ENCODE results near the gene GNG2.
A peak's percentile ranks its signal among the peaks of the same experiment; 100 is the strongest.
"Not testable (repeated sequence)": the region's sequence is repeated elsewhere in the genome, so short reads cannot be mapped to it uniquely, and the experiment has no call there.

Gene GNG2

DNA sequence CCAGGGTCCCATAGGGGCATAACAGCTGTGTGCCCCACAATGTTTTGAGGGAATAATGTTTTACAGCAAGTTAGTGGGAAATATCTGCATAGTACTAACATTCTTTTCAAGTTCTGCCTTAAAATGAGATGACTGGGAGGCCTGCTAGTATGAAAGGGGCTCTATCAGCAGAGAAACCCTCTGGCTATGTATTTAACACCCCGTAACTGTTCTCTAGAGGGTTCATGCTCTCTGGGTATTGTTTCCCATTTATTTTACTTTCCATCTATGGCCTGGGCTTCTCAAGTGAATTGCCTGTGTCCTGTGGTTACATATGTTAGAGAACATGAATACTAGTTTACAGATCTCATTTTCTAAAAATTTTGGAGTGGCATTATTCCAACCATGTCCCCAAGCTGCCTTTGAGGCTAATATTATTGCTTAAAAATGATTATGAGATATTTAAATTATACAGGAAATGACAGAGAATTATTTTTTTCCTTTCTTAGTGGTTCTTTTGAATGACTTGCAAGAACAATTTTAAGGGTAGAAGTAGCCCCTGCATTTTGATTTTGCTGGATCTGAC, 37.5 kb downstream of the GNG2 start:
- no peak for DNase-seq

DNA sequence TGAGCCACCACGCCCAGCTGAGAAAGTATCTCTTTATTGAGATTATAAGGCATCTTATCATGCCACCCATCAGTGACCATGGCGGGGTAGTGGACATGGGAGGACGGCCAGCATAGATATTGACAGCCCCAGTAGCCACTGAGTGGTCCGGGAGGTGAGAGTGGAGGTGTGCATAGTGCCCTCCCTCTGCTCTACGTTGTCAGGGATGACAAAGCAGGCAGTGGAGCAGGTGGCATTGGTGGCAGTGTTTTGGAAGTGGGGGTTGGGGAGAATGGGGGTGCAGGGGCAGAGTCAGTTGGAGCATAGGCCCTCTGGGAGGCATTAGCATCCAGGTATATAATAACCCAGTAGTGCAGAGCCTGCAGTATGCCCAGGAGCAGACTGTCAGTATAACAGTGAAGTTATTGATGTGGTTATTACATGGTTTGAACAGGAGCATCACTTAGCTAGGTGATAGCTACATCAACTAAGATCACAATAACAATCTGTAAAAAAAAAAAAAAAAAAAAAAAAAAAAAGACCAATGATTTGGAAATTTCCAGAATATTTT, 41.1 kb downstream of the GNG2 start:
- no peak for DNase-seq

DNA sequence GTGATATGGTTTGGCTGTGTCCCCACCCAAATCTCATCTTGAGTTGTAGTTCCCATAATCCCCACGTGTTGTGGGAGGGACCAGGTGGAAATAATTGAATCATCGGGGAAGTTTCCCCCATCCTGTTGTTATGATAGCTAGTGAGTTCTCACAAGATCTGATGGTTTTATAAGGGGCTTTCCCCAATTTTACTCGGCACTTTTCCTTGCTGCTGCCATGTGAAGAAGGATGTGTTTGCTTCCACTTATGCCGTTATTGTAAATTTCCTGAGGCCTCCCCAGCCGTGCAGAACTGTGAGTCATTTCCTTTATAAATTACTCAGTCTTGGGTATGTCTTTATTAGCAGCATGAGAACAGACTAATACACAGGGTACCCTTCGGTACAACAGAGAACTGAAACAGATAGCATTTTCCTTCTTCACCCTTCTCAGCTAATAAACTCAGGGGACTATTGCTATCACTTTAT, 45.3 kb downstream of the GNG2 start:
- DNase-seq, result not testable (repeated sequence)

DNA sequence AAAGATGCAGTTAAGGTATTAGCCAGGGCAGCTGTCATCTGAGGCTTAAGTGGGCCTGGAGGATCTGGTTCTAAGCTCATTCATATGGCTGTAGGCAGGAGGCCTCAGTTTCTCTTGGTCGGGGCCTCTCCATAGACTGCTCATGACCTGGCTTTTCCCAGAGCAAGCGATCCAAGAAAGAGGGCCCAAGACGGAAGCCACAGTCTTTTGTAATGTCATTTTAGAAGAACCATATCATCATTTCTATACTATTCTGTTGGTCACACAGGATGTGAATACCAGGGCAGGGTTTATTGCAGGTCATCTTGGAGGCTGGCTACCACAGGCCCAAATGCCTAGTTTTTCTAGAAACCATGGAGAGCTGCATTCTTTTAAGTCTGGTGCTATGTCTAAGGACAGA, 47.7 kb downstream of the GNG2 start:
- peak; percentile 1 for DNase-seq

DNA sequence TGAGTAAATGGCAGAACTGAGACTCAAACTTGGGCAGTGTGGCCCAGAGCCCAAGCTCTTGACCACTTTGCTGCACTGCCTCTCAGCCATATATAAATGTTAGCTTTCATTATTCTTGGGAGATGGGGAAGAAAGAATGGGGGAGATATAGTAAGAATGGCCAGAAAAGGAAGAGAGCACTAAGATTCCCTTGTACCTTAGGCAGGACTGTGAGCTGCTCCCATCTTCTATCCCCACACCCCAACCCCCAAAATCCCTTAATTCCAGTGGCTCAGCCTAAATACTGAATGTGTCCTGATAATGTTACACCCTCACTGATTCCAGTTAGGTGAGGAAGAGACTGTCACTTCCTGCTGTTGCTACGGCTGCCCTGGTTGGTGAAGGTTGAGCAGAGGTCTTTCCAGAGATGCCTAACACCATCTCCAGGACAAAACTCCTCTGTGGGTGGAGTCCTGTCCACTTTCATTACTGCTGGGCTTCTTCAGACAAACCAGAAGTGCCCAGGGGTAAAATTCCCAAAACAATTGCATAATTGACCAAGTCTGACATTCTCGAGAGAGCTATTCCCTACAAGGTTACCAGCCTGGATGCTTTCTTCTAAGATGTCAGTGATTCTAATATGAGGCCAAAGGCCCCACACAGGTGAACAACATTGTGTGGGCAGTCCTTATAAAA, 51.8 kb downstream of the GNG2 start:
- DNase-seq, result no peak

DNA sequence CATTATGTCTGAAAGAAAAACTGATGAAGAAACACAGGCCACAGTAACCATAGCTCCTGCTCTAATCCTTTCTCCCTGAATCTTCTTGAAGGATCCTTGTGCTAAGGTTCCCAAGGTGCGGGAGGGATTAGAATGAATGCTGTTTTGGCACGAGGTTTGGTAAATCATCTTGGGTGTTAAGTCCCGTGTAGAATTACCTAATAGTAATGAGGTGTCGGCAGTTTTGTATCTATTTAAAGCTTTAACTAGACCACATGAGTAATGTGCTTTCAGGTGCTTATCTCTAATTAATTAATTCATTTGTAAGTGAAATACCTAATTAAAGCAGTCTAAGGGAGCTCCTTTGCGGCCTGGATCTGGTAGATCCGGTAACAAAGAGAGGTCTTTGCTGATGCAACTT, 53.9 kb downstream of the GNG2 start:
- DNase-seq, result peak; percentile 49

DNA sequence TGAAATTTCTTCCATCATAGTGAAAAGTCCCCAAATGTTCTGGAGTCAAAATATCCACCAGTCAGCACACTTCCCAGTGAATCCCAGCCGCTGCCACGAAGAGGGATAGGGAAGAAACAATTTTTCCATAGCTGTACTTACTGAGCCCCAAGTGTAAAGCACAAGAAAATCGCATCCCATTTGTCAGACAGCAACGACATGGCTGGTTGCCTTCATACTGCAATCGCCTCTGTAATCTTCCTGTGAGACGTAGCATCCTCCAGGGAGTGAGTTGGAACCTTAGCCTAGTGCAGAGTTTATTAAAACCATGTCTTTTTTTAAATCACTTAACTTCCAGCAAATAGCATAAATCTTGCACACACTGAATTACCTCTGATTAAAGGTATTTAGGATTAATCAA, 56.8 kb downstream of the GNG2 start:
- DNase-seq, result no peak

DNA sequence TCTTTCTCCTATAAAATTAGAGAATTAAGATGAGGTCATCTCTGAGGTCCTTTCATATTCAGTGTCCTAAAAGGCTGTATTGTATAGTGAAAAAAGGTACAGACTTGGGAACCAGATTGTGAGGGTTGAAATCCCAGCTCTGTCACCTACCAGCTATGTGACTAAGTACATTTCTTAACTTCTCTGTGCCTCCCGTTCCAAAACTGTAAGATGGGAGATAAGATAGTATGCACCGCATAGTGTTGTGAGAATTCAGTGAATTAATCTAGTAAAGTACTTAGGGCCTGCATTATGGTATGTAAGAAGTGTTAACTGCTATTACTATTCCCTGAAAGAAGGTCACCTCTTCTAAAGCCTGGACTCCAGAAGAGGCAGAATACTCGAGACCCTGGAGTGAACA, 60.6 kb downstream of the GNG2 start:
- no peak for DNase-seq

DNA sequence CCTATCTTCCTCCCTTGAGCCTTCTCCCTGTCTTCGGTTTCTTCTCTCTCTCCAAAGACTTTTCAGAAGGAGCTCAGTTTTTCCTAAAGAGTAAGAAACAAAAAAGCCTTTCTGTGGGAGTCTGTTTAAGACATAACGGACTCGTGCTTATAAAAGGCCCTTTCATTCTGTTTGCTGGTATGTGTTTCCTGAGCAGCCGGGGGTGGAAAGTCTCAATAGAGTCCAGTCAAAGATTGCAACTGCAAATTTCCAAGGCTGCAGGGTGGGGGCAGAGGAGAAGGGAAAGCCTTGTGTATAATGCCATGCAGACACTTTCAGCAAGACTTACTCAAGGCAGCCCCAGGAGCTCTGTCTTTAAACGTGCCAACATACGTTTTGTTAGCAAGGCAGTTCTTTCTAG, 62.2 kb downstream of the GNG2 start:
- DNase-seq, result no peak

DNA sequence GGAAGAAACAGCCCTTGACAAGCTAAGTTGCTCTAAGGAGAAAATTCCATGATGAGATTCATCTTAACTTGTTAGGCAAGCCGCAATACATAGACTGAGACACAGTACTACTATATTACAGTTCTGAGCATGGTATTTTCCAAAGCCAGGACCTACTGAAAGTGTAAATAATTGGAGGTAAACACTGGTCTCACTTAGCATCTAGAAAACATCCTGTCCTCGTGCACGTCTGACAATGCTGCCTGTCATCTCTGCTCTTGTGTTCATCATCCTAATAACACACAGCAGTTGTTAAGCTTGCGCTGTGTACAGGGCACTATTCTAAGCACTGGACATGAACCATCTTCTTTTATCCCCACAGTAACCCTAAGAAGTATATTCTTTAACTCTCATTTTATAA, 64.2 kb downstream of the GNG2 start:
- DNase-seq, result no peak

DNA sequence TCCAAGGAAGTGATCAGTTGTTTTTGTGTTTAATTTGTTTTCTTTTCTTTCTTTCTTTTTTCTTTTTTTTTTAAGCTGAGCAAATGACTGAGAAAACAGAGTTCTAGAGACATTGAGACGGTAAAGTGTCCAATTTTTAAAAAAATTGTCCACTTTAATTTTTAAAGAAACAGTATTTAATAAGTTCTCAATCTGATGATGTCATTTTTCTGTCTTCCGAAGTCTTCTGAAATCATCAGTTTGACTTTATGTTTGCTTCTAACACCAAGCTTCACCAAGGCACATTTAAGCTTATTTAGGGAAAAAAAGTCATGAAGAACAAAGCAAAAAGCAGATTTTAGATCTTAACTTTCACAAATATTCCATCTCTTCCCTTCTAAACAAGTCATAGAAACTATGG, 65.6 kb downstream of the GNG2 start:
- DNase-seq, result no peak

DNA sequence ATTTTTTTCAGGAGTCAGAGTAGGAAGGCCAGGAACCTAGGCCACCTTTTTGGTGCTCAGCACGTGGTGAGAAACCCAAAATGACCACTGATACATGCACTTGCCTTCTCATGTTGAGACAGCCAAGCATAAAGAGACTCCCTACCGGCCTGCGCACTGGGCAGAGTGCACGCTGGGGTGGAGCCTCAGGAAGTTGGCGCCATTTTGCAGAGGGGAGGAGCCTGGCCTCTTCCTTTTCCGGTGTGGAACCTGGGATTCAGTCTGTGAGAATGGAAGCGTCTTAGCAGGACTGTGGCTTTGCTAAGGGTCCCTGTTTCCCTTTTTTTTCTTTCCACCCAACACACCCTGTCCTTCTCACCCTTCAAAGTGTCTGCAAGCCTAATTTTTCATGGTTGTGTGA, 66.0 kb downstream of the GNG2 start:
- no peak for DNase-seq

DNA sequence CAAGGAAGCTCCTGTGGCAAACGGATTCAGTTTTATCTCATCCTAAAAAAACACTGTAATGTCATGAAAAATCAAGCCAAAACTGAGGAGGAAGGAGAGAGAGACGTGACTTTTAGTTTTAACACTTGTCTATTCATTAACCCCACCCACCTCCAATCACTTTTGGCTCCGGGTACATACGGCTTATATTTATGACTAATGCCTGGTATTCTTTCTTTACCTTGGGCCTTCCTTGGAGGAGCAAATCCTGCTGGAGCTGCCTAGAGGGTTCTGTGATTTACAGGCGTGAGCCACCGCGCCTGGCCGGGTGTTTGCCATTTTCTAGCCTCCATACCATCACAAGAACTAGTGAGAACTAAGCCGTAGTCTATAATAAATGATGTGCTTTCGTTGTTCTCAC, 68.2 kb downstream of the GNG2 start:
- DNase-seq, result no peak

DNA sequence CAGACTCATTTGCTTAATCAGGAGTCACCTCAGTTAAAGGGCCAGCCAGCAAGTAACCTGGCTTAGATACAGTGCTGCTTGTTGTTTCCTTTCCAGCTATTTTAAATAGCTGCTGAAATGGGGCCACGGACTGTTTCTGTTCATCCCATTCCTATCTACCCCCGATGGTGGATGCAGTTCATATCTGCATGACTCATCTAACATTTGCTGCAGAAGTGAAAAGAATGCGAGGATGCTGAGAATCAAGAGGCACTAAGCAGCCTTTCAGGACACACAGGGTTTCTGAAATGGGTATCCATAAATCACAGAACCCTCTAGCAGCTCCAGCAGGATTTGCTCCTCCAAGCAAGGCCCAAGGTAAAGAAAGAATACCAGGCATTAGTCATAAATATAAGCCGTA, 68.8 kb downstream of the GNG2 start:
- no peak for DNase-seq

DNA sequence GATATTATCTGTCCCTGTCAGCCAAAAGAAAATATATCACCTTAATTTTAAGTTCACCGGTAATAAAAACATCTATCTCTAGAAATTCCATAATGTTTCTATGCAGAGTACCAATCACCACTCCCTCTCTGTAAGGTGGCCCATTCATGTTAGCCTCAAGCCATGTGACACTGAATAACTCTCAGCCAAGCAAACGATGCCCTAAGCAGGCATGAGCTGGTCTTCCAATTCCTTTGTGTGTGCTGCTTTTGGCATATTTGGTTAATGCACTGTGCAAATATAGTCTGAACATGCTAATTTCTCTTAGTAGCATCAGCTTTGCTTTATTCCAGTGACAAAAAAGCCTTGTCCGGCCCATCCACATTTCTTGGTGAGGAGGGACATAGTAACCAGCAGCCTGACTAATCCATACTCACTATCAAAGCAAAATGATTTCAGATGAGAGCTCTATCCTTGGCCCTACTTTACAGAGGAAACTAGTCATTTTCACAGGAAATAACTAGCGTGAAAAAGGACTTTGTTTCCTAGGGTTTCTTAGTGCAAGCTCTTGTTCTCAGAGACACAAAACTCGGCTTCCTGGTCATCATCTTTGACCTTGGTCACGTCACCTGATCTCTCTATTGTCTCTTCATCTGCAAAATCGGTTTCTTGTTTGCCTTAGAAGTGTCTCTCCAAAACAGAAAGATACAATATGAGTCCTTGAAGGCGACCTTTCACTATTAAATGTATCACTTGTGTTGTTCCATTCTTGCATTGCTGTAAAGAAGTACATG, 69.7 kb downstream of the GNG2 start:
- DNase-seq, result no peak

DNA sequence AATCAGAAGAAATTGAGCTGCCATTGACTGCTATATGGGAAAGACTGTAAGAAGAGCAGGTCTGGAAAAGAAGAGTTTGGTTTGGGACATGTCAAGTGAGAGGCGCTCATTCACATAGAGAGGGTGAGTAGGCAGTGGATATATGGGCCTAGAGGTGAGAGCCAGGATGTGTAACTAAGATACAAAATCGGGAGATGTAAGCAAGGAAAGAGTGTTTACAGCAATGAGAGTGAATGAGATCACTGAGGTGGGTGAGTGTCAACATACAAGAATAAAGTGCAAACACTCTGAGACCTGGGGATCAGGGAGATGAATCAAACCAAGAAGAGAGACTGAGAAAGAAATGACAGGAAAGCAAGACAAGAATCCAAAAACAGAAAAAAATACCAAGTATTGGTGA, 70.9 kb downstream of the GNG2 start:
- no peak for DNase-seq

DNA sequence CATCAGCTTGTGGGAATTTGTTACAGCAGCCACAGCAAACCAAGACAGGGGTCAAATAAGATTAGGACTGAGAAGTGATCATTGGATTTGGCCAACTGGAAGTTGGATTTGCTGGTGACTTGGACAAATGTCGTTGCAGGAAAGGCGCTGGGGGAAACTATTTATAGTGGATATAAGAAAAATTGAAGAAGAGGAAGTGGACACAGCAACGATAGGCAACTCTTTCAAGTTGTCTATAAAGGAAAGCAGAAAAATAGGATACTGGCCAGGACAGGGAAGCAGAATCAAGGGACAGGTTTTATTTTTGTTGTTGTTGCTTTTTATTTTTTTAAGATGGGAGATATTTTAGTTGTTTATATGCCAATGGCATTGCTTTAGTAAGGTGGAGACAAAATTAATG, 72.8 kb downstream of the GNG2 start:
- no peak for DNase-seq

DNA sequence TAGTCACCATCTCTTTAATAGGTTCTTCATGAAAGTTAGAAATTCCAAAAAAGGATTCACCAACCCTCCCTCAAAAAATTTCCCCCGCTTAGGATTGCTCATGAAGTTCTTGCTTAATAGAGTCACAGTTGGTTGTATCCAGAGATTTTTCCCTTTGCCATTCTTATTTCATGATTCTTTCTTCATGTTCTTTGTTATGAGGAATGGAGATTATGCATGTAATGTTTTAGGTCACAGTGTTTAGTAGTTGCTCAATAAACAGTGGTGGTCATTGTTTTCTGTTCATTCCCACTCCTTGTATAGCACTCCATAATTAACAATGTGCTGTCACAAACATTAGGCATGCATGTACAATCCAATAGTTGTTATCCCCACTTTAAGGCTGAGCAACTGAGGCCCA, 77.7 kb downstream of the GNG2 start:
- DNase-seq, result no peak

DNA sequence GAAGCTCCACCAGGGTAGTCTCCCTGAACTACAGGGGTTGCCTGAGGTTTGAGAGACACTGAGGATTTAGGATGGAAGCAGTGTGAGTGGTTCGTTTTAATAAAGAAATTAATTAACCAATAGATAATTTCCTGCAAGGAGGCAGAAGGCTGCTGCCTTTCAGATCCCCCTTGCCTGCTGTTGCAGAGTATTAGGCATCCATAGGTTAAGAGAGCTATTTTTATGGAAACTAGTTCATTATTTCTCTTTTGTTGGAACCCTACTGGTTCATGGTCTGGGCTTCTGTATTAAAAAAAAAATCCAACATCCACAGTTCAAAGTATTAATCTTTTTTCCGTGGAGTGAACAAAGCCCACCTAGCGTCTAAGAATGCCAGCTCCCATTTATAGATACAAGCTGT, 78.4 kb downstream of the GNG2 start:
- no peak for DNase-seq

DNA sequence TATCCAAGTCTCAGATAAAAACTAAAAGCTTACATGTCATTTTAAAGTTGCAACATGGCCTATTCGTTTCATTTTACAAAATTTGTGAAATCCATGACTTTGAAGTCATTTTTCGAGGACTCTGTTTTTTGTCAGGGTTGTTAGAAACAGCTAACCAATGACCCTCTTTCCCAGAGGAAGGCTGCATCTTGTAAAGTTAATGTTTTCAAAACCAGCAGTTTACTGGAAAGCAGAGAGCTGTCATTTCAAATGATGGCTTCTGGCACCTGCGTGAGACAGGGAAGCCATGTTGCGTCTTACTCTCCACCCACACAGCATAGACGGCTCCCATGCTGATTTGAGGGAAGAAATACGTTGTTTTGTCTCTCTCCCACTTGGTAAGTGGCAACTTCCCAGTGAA, 78.8 kb downstream of the GNG2 start:
- DNase-seq, result no peak

DNA sequence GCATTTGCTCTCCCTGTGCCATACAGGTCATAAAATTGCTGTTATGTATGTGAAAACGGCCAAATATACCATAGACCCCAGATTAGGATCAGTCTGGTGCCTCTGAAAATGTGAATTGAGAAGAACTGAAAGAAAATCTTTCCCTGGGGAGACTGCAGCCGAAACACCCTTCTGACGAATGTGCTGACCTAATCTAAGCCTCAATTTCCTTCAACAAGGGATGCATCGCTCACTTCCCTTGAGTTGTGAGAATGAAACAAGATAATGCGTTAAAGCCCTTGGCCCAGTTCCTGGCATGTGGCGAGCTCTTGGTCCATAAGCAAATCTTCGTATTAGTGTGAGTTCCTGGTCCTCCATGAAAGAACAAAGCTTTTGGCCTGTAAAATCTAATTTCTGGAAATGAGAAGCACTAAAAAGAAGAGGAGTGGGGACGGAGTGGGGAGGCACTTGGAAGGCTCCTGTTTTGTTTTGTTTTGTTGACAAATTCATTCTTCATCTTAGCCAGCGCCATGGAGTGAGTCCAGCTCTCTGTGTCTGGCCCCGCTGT, 79.4 kb downstream of the GNG2 start:
- DNase-seq, result no peak

DNA sequence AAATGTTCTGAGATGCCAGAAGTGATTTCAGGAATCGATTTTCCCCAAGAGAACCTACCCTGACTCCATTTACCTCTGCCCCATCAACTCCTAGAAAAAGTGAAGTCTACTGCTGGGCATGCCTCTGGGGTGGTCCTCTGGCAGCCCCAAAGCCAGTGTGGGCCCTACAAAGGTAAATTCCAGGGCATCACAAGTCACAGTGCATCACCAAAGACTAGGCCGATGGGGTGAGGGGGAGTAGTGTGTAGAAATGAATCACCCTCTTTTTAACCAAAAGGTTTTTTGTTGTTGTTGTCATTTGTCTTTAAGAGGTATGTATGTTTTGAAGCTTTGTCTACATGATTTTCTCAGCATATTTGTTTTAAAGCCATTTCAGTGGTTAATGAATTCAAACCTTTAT, 82.6 kb downstream of the GNG2 start:
- no peak for DNase-seq

DNA sequence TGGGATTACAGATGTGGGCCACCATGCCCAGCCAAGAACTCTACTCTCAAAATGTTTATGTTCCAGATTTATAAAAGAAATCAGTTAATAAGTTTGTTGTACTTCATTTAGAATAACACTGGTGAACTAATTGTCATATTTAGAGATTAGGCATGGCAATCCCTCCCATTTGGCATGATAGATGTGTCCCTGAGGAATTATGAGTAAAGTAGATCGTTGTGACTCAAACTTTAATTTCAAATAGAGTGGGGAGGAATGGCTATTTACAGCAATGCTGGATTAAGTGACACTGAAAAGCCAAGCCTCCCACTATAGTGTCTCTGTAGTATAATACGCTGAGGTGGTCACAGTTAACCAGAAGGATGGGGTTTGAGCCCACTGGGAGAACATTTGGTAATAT, 89.6 kb downstream of the GNG2 start:
- no peak for DNase-seq

DNA sequence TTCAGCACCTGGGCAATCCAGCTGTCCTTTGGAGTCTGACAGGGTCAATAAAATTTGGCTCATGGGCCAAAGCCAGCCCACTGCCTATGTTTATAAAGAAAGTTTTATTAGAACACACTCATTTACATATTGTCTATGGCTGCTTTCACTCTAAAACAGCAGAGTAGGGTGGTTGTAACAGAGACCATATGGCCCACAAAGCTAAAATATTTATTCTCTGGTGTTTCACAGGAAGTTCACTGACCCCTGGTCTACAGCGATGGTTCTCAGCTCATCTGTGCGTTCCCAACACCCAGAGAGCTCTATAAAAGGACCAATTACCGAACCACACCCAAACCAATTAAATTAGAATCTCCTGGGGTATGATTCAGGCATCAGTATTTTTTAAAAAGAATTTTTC, 91.2 kb downstream of the GNG2 start:
- DNase-seq, result no peak
